ENCODE data around the gene SMU1. TPM values are rescaled to one million over a fixed set of nuclear protein-coding genes. Genes with fewer than 3 reads are reported as not detected.

SMU1 gene
- total RNA-seq, 1 experiment from 2014 or later = 23.2 TPM

DNA sequence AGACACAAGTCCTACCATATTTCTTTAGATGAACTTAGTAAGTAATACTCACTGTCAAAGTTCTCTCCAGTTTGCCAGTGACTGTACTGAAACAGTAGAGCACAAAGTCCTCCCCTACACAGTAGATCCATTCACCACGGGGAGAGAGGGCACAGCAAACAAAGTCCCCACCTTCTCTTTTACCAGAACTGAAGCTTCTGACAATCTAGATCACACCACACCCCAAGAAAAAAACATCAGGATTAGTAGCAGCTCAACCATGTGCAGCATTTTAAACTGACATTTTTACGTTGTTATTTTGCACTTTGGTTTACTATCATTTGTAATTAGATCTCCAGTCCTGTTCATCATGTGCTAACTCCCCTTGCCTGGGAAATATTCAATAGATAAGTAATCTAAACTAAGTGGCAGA is 28.4 kb downstream of the SMU1 start:
- POLR2A ChIA-PET = no interaction called here
- DNase-seq (ENCODE audit: low spot score) (no peak), ATAC-seq (no peak)
- peaks cover 17% of the 10 kb centered on the region for H3K4me1 Mint-ChIP-seq
- TF ChIP-seq, protein P1, sequence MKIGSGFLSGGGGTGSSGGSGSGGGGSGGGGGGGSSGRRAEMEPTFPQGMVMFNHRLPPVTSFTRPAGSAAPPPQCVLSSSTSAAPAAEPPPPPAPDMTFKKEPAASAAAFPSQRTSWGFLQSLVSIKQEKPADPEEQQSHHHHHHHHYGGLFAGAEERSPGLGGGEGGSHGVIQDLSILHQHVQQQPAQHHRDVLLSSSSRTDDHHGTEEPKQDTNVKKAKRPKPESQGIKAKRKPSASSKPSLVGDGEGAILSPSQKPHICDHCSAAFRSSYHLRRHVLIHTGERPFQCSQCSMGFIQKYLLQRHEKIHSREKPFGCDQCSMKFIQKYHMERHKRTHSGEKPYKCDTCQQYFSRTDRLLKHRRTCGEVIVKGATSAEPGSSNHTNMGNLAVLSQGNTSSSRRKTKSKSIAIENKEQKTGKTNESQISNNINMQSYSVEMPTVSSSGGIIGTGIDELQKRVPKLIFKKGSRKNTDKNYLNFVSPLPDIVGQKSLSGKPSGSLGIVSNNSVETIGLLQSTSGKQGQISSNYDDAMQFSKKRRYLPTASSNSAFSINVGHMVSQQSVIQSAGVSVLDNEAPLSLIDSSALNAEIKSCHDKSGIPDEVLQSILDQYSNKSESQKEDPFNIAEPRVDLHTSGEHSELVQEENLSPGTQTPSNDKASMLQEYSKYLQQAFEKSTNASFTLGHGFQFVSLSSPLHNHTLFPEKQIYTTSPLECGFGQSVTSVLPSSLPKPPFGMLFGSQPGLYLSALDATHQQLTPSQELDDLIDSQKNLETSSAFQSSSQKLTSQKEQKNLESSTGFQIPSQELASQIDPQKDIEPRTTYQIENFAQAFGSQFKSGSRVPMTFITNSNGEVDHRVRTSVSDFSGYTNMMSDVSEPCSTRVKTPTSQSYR (CRISPR knock-in tag; IDR thresholded peaks at IDR 0.05) = no peak
- TF ChIP-seq ETV6 (CRISPR knock-in tag; IDR thresholded peaks at IDR 0.05) (no peak), NFE2L1 (CRISPR knock-in tag; IDR thresholded peaks at IDR 0.05) (no peak), CREB1 (CRISPR knock-in tag; IDR thresholded peaks at IDR 0.05) (no peak), NFYB (CRISPR knock-in tag; conservative IDR thresholded peaks at IDR 0.05; ENCODE audit: low read depth) (no peak), ZNF671 (CRISPR knock-in tag; IDR thresholded peaks at IDR 0.05) (no peak), JAZF1 (CRISPR knock-in tag; IDR thresholded peaks at IDR 0.05) (no peak), CBFB (CRISPR knock-in tag; IDR thresholded peaks at IDR 0.05; ENCODE audit: low read depth) (no peak), ZNF232 (CRISPR knock-in tag; IDR thresholded peaks at IDR 0.05) (no peak), ESRRA (CRISPR knock-in tag; IDR thresholded peaks at IDR 0.05; ENCODE audit: borderline replicate concordance) (no peak), ZNF219 (CRISPR knock-in tag; IDR thresholded peaks at IDR 0.05; ENCODE audit: borderline replicate concordance) (no peak), ATF1 (CRISPR knock-in tag; IDR thresholded peaks at IDR 0.05) (no peak)
- TF ChIP-seq, protein P2, sequence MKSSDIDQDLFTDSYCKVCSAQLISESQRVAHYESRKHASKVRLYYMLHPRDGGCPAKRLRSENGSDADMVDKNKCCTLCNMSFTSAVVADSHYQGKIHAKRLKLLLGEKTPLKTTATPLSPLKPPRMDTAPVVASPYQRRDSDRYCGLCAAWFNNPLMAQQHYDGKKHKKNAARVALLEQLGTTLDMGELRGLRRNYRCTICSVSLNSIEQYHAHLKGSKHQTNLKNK (CRISPR knock-in tag; IDR thresholded peaks at IDR 0.05) = no peak
- TF ChIP-seq, protein P3, sequence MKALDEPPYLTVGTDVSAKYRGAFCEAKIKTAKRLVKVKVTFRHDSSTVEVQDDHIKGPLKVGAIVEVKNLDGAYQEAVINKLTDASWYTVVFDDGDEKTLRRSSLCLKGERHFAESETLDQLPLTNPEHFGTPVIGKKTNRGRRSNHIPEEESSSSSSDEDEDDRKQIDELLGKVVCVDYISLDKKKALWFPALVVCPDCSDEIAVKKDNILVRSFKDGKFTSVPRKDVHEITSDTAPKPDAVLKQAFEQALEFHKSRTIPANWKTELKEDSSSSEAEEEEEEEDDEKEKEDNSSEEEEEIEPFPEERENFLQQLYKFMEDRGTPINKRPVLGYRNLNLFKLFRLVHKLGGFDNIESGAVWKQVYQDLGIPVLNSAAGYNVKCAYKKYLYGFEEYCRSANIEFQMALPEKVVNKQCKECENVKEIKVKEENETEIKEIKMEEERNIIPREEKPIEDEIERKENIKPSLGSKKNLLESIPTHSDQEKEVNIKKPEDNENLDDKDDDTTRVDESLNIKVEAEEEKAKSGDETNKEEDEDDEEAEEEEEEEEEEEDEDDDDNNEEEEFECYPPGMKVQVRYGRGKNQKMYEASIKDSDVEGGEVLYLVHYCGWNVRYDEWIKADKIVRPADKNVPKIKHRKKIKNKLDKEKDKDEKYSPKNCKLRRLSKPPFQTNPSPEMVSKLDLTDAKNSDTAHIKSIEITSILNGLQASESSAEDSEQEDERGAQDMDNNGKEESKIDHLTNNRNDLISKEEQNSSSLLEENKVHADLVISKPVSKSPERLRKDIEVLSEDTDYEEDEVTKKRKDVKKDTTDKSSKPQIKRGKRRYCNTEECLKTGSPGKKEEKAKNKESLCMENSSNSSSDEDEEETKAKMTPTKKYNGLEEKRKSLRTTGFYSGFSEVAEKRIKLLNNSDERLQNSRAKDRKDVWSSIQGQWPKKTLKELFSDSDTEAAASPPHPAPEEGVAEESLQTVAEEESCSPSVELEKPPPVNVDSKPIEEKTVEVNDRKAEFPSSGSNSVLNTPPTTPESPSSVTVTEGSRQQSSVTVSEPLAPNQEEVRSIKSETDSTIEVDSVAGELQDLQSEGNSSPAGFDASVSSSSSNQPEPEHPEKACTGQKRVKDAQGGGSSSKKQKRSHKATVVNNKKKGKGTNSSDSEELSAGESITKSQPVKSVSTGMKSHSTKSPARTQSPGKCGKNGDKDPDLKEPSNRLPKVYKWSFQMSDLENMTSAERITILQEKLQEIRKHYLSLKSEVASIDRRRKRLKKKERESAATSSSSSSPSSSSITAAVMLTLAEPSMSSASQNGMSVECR (CRISPR knock-in tag; IDR thresholded peaks at IDR 0.05; ENCODE audit: borderline replicate concordance) = no peak
- TF ChIP-seq, protein P4, sequence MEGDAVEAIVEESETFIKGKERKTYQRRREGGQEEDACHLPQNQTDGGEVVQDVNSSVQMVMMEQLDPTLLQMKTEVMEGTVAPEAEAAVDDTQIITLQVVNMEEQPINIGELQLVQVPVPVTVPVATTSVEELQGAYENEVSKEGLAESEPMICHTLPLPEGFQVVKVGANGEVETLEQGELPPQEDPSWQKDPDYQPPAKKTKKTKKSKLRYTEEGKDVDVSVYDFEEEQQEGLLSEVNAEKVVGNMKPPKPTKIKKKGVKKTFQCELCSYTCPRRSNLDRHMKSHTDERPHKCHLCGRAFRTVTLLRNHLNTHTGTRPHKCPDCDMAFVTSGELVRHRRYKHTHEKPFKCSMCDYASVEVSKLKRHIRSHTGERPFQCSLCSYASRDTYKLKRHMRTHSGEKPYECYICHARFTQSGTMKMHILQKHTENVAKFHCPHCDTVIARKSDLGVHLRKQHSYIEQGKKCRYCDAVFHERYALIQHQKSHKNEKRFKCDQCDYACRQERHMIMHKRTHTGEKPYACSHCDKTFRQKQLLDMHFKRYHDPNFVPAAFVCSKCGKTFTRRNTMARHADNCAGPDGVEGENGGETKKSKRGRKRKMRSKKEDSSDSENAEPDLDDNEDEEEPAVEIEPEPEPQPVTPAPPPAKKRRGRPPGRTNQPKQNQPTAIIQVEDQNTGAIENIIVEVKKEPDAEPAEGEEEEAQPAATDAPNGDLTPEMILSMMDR (IDR thresholded peaks at IDR 0.05) = no peak
- TF ChIP-seq, protein P5, sequence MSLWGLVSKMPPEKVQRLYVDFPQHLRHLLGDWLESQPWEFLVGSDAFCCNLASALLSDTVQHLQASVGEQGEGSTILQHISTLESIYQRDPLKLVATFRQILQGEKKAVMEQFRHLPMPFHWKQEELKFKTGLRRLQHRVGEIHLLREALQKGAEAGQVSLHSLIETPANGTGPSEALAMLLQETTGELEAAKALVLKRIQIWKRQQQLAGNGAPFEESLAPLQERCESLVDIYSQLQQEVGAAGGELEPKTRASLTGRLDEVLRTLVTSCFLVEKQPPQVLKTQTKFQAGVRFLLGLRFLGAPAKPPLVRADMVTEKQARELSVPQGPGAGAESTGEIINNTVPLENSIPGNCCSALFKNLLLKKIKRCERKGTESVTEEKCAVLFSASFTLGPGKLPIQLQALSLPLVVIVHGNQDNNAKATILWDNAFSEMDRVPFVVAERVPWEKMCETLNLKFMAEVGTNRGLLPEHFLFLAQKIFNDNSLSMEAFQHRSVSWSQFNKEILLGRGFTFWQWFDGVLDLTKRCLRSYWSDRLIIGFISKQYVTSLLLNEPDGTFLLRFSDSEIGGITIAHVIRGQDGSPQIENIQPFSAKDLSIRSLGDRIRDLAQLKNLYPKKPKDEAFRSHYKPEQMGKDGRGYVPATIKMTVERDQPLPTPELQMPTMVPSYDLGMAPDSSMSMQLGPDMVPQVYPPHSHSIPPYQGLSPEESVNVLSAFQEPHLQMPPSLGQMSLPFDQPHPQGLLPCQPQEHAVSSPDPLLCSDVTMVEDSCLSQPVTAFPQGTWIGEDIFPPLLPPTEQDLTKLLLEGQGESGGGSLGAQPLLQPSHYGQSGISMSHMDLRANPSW (CRISPR knock-in tag; conservative IDR thresholded peaks at IDR 0.05; ENCODE audit: low read depth) = no peak
- H3K36me3 Mint-ChIP-seq = peaks cover 48% of the 10 kb centered on the region
- no peaks in the 10 kb centered on the region for H3K27me3 Mint-ChIP-seq (ENCODE audit: low read depth)
- H3K4me3 Mint-ChIP-seq = no peak overlapping the region
- CTCF ChIA-PET = no interaction called here
- no peaks in the 10 kb centered on the region for H3K9me3 Mint-ChIP-seq
- H3K27ac Mint-ChIP-seq = no peak overlapping the region

Data from WTC11 (cell line).